ENCODE results near the gene SHB.
"Not testable (repeated sequence)": the region's sequence is repeated elsewhere in the genome, so short reads cannot be mapped to it uniquely, and the experiment has no call there.

SHB gene

DNA sequence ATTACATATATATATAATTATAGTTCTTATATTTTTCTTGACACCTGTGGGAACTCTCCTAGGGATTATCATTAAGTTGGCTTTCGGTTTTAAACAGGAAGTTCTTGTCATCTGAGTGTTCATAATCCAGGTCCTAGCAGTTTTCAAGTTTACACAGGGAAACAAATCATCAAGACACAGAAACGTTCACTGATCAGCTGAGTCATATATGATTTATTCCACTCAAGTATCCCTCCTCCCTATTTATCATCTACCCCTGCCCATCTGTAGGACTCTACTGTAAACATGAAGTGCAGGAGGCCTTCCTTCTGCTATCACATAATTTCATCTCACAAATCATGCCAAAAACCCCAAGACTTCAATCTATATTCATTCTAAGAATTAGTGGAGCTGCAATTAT, 171.4 kb downstream of the SHB start:
- peaks cover 41% of the 10 kb centered on the region for H3K36me3 ChIP-seq (replicated peaks)
- H3K27ac ChIP-seq, result no peak overlapping the region
- no peak for DNase-seq
- TF ChIP-seq CTCF (IDR thresholded peaks at IDR 0.05; ENCODE audit: low read depth, low read length, missing control alignments), result no peak
- H3K27me3 ChIP-seq (replicated peaks), result no peaks in the 10 kb centered on the region
- in situ Hi-C loops (cut with HindIII; ENCODE audit: low pct_ligation_motif_present, low sequenced_read_pairs), result no loop called here
- no peak overlapping the region for H3K4me3 ChIP-seq (ENCODE audit: low read depth, low read length)

- Histone ChIP-seq H3K27me3 (replicated peaks) (no peaks in the 10 kb centered on the region), H3K27ac (no peak overlapping the region), H3K4me3 (ENCODE audit: low read depth, low read length) (no peak overlapping the region), H3K36me3 (replicated peaks) (peaks cover 43% of the 10 kb centered on the region)
- no peak for DNase-seq
- in situ Hi-C loops (cut with HindIII; ENCODE audit: low pct_ligation_motif_present, low sequenced_read_pairs), result no loop called here
- TF ChIP-seq CTCF (IDR thresholded peaks at IDR 0.05; ENCODE audit: low read depth, low read length, missing control alignments), result no peak
These were observed 177.0 kb downstream of the SHB start for GRCh38 chr9:37892063-37892462.

GRCh38 chr9:37891042-37891441, 178.0 kb downstream of the SHB start:
- H3K4me3 ChIP-seq (ENCODE audit: low read depth, low read length); H3K27ac ChIP-seq; H3K27me3 ChIP-seq (replicated peaks); DNase-seq; in situ Hi-C loops (cut with HindIII; ENCODE audit: low pct_ligation_motif_present, low sequenced_read_pairs): not testable (repeated sequence)
- peaks cover 36% of the 10 kb centered on the region for H3K36me3 ChIP-seq (replicated peaks)

DNA sequence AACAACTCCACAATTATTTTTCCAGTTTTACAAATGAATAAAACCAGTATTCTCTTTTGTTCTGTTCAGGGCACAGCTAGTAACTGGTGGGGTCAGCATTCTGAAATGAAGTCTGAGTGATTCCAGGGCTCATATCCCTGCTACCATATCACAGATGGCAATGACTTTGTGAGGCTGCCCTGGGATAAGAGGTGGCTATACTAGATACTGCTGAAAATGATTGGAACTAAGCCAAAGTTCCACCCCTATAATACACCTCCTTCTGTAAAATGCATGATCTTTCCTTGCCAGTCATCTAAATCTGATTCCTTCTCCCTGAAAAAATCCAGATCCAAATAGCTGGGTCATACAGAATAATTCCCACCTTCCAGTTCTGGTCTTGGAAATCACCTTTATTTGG, 179.5 kb downstream of the SHB start:
- H3K27me3 ChIP-seq (replicated peaks), result no peaks in the 10 kb centered on the region
- in situ Hi-C loops (cut with HindIII; ENCODE audit: low pct_ligation_motif_present, low sequenced_read_pairs), result no loop called here
- no peak overlapping the region for H3K4me3 ChIP-seq (ENCODE audit: low read depth, low read length)
- H3K27ac ChIP-seq, result no peak overlapping the region
- peaks cover 28% of the 10 kb centered on the region for H3K36me3 ChIP-seq (replicated peaks)
- DNase-seq, result no peak
- no peak for TF ChIP-seq CTCF (IDR thresholded peaks at IDR 0.05; ENCODE audit: low read depth, low read length, missing control alignments)

GRCh38 chr9:37887977-37888583, 180.9 kb downstream of the SHB start:
- H3K27ac ChIP-seq; DNase-seq; H3K4me3 ChIP-seq (ENCODE audit: low read depth, low read length); H3K27me3 ChIP-seq (replicated peaks); in situ Hi-C loops (cut with HindIII; ENCODE audit: low pct_ligation_motif_present, low sequenced_read_pairs): not testable (repeated sequence)
- peaks cover 14% of the 10 kb centered on the region for H3K36me3 ChIP-seq (replicated peaks)

- Histone ChIP-seq H3K27me3 (replicated peaks) (no peaks in the 10 kb centered on the region), H3K27ac (no peak overlapping the region), H3K4me3 (ENCODE audit: low read depth, low read length) (no peak overlapping the region), H3K36me3 (replicated peaks) (peaks cover 11% of the 10 kb centered on the region)
- DNase-seq, result no peak
- no peak for TF ChIP-seq CTCF (IDR thresholded peaks at IDR 0.05; ENCODE audit: low read depth, low read length, missing control alignments)
- in situ Hi-C loops (cut with HindIII; ENCODE audit: low pct_ligation_motif_present, low sequenced_read_pairs), result no loop called here
These were observed 188.0 kb downstream of the SHB start for GRCh38 chr9:37880916-37881479.

DNA sequence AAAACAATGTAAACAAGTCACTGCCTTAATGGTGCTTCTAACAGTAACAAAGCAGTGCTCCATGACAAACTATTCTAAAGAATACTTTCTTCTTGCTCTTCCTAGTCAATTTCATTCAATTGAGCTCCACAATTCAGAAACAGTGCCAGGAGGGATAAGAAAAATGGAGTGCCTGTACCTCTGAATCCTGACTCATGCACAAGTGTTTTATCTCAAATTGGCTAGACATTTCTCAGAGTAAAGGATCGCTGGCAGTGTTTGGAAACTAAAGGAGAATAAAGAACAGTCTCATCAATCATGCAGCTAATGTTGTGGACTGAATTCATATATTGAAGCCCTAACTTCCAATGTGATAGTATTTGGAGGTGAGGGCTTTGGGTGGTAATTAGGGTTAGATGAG, 192.7 kb downstream of the SHB start:
- TF ChIP-seq CTCF (IDR thresholded peaks at IDR 0.05; ENCODE audit: low read depth, low read length, missing control alignments), result no peak
- Histone ChIP-seq H3K4me3 (ENCODE audit: low read depth, low read length) (no peak overlapping the region), H3K27ac (no peak overlapping the region), H3K27me3 (replicated peaks) (no peaks in the 10 kb centered on the region), H3K36me3 (replicated peaks) (peaks cover 10% of the 10 kb centered on the region)
- no peak for DNase-seq
- in situ Hi-C loops (cut with HindIII; ENCODE audit: low pct_ligation_motif_present, low sequenced_read_pairs), result no loop called here
